PC-3 (cell line): ENCODE results near the gene PALS1.

Source experiments
- CTCF ChIP-seq: fragments of 300-600 bp; sonication (generic); conservative IDR thresholded peaks from 2 replicates; pipeline ENCODE4 v1.5.1; 2017; ENCODE audit warnings: antibody characterized with exemption, low read depth, mild to moderate bottlenecking, low read length
- EZH2 ChIP-seq: fragments of 300-600 bp; sonication (generic); IDR thresholded peaks from one replicate; pipeline ENCODE4 v1.6.1; 2017; ENCODE audit warnings: antibody characterized with exemption, mild to moderate bottlenecking, low read length; ENCODE audit not compliant: unreplicated experiment
- EZH2phosphoT487 ChIP-seq: fragments of 300-600 bp; sonication (generic); IDR thresholded peaks from 2 replicates; pipeline ENCODE4 v1.6.1; 2018; ENCODE audit warnings: mild to moderate bottlenecking, antibody characterized with exemption, low read length, borderline replicate concordance

GRCh38 chr14:67267576-67268328 lies 26.5 kb downstream of the PALS1 start:
- no peak for TF ChIP-seq CTCF
- TF ChIP-seq EZH2: no peak
- TF ChIP-seq EZH2phosphoT487: no peak
